Loucy (cell line): ENCODE measurements around the gene ENPP5.
"Not testable (repeated sequence)": the region's sequence is repeated elsewhere in the genome, so short reads cannot be mapped to it uniquely, and the experiment has no call there.

Experiments used
- EZH2phosphoT487 ChIP-seq: fragments of 200-600 bp; IDR thresholded peaks from 2 replicates; pipeline ENCODE4 v1.6.1; 2018; ENCODE audit warnings: antibody characterized with exemption, mild to moderate bottlenecking, moderate library complexity, borderline replicate concordance
- TF ChIP-seq, protein P1 (sequence below): fragments of 200-600 bp; sonication (generic); conservative IDR thresholded peaks from 2 replicates; pipeline ENCODE4 v1.5.1; 2014; ENCODE audit warnings: mild to moderate bottlenecking, antibody characterized with exemption, low read length

DNA sequence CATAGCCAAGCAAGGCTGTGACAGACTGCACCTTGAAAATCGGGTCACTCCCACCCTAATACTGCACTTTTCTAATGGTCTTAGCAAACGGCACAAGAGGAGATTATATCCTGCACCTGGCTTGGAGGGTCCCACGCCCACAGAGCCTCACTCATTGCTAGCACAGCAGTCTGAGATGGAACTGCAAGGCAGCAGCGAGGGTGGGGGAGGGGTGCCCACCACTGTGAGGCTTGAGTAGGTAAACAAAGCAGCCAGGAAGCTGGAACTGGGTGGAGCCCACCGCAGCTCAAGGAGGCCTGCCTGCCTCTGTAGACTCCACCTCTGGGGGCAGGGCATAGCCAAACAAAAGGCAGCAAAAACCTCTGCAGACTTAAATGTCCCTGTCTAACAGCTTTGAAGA lies 51.1 kb downstream of the ENPP5 start:
- TF ChIP-seq, protein P1, sequence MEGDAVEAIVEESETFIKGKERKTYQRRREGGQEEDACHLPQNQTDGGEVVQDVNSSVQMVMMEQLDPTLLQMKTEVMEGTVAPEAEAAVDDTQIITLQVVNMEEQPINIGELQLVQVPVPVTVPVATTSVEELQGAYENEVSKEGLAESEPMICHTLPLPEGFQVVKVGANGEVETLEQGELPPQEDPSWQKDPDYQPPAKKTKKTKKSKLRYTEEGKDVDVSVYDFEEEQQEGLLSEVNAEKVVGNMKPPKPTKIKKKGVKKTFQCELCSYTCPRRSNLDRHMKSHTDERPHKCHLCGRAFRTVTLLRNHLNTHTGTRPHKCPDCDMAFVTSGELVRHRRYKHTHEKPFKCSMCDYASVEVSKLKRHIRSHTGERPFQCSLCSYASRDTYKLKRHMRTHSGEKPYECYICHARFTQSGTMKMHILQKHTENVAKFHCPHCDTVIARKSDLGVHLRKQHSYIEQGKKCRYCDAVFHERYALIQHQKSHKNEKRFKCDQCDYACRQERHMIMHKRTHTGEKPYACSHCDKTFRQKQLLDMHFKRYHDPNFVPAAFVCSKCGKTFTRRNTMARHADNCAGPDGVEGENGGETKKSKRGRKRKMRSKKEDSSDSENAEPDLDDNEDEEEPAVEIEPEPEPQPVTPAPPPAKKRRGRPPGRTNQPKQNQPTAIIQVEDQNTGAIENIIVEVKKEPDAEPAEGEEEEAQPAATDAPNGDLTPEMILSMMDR: not testable (repeated sequence)
- not testable (repeated sequence) for TF ChIP-seq EZH2phosphoT487
